ENCODE measurements around the gene HOXC13. TPM values are rescaled to one million over a fixed set of nuclear protein-coding genes. Genes with fewer than 3 reads are reported as not detected.

Gene HOXC13
- total RNA-seq, 1 experiment from 2014 or later, result 7.2 TPM

- no peaks in the 10 kb centered on the region; the same call in 1 of the 2 replicates for H3K9me3 ChIP-seq (replicated peaks)
- H3K4me1 ChIP-seq (replicated peaks), result peaks cover 19% of the 10 kb centered on the region
- no peaks in the 10 kb centered on the region for H3K27me3 ChIP-seq (replicated peaks)
- H3K36me3 ChIP-seq, result peaks cover 9% of the 10 kb centered on the region
- H3K27ac ChIP-seq, result peak overlapping the region; percentile 48
- DNase-seq (ENCODE audit: low read depth in 1 of 2, low spot score in 2 of 2), result peak; percentile 55 to 79
- H3K4me3 ChIP-seq, result peak overlapping the region; percentile 86
Measured at GRCh38 chr12:53955036-53955775, 16.6 kb downstream of the HOXC13 start.

- Histone ChIP-seq H3K4me1 (replicated peaks) (peaks cover 19% of the 10 kb centered on the region), H3K36me3 (peaks cover 9% of the 10 kb centered on the region), H3K4me3 (peak overlapping the region; percentile 86), H3K27me3 (replicated peaks) (no peaks in the 10 kb centered on the region), H3K27ac (no peak overlapping the region), H3K9me3 (replicated peaks) (no peaks in the 10 kb centered on the region; the same call in 1 of the 2 replicates)
- no peak for DNase-seq (ENCODE audit: low read depth in 1 of 2, low spot score in 2 of 2)
Measured at GRCh38 chr12:53955776-53956250, 17.2 kb downstream of the HOXC13 start.

- Histone ChIP-seq H3K4me3 (no peak overlapping the region; the same call in 1 of the 2 replicates), H3K27me3 (replicated peaks) (no peaks in the 10 kb centered on the region), H3K36me3 (peaks cover 10% of the 10 kb centered on the region), H3K27ac (no peak overlapping the region), H3K9me3 (replicated peaks) (no peaks in the 10 kb centered on the region; the same call in 1 of the 2 replicates), H3K4me1 (replicated peaks) (peaks cover 19% of the 10 kb centered on the region)
- peak in 1 of 2 experiments; percentile 38 for DNase-seq (ENCODE audit: low read depth in 1 of 2, low spot score in 2 of 2)
Measured at GRCh38 chr12:53956251-53956887, 17.7 kb downstream of the HOXC13 start.

- Histone ChIP-seq H3K9me3 (replicated peaks) (no peaks in the 10 kb centered on the region; the same call in 1 of the 2 replicates), H3K27ac (no peak overlapping the region), H3K4me1 (replicated peaks) (peaks cover 19% of the 10 kb centered on the region), H3K36me3 (peaks cover 17% of the 10 kb centered on the region), H3K4me3 (no peak overlapping the region), H3K27me3 (replicated peaks) (no peaks in the 10 kb centered on the region)
- DNase-seq (ENCODE audit: low read depth in 1 of 2, low spot score in 2 of 2), result peak in 1 of 2 experiments; percentile 40
Measured at GRCh38 chr12:53956914-53957536, 18.4 kb downstream of the HOXC13 start.

GRCh38 chr12:53958128-53958527 is 19.5 kb downstream of the HOXC13 start:
- Histone ChIP-seq H3K4me3 (no peak overlapping the region), H3K36me3 (peaks cover 20% of the 10 kb centered on the region), H3K27me3 (replicated peaks) (no peaks in the 10 kb centered on the region), H3K9me3 (replicated peaks) (no peaks in the 10 kb centered on the region; the same call in 1 of the 2 replicates), H3K4me1 (replicated peaks) (peaks cover 26% of the 10 kb centered on the region), H3K27ac (no peak overlapping the region)
- DNase-seq (ENCODE audit: low read depth in 1 of 2, low spot score in 2 of 2), result no peak

- no peaks in the 10 kb centered on the region; the same call in 1 of the 2 replicates for H3K9me3 ChIP-seq (replicated peaks)
- peaks cover 27% of the 10 kb centered on the region for H3K4me1 ChIP-seq (replicated peaks)
- peaks cover 20% of the 10 kb centered on the region for H3K36me3 ChIP-seq
- no peak for DNase-seq (ENCODE audit: low read depth in 1 of 2, low spot score in 2 of 2)
- no peak overlapping the region for H3K27ac ChIP-seq
- no peak overlapping the region for H3K4me3 ChIP-seq
- no peaks in the 10 kb centered on the region for H3K27me3 ChIP-seq (replicated peaks)
Measured at GRCh38 chr12:53959314-53959713, 20.7 kb downstream of the HOXC13 start.

- Histone ChIP-seq H3K4me3 (no peak overlapping the region), H3K4me1 (replicated peaks) (peaks cover 30% of the 10 kb centered on the region), H3K27me3 (replicated peaks) (no peaks in the 10 kb centered on the region), H3K27ac (no peak overlapping the region), H3K9me3 (replicated peaks) (no peaks in the 10 kb centered on the region), H3K36me3 (peaks cover 14% of the 10 kb centered on the region; the same call in 1 of the 2 replicates)
- no peak for DNase-seq (ENCODE audit: low read depth in 1 of 2, low spot score in 2 of 2)
Measured at GRCh38 chr12:53960187-53961024, 21.8 kb downstream of the HOXC13 start.

GRCh38 chr12:53961025-53961761 is 22.6 kb downstream of the HOXC13 start:
- no peaks in the 10 kb centered on the region for H3K27me3 ChIP-seq (replicated peaks)

GRCh38 chr12:53963005-53963404 is 24.4 kb downstream of the HOXC13 start:
- peaks cover 27% of the 10 kb centered on the region for H3K36me3 ChIP-seq
- DNase-seq (ENCODE audit: low read depth in 1 of 2, low spot score in 2 of 2), result peak in 1 of 2 experiments; percentile 25
- peak overlapping the region; percentile 60 for H3K4me3 ChIP-seq
- no peaks in the 10 kb centered on the region for H3K9me3 ChIP-seq (replicated peaks)
- peaks cover 22% of the 10 kb centered on the region for H3K4me1 ChIP-seq (replicated peaks)
- H3K27me3 ChIP-seq (replicated peaks), result no peaks in the 10 kb centered on the region
- H3K27ac ChIP-seq, result peak overlapping the region; percentile 81

More at GRCh38 chr12:53961025-53961761, 22.6 kb downstream of the HOXC13 start:
- Histone ChIP-seq H3K36me3 (peaks cover 15% of the 10 kb centered on the region; the same call in 1 of the 2 replicates), H3K9me3 (replicated peaks) (no peaks in the 10 kb centered on the region), H3K27ac (no peak overlapping the region), H3K4me3 (no peak overlapping the region), H3K4me1 (replicated peaks) (peaks cover 25% of the 10 kb centered on the region)
- DNase-seq (ENCODE audit: low read depth in 1 of 2, low spot score in 2 of 2), result no peak

- Histone ChIP-seq H3K9me3 (replicated peaks) (no peaks in the 10 kb centered on the region), H3K4me1 (replicated peaks) (peaks cover 28% of the 10 kb centered on the region), H3K27me3 (replicated peaks) (no peaks in the 10 kb centered on the region), H3K36me3 (peaks cover 32% of the 10 kb centered on the region), H3K27ac (peak overlapping the region; percentile 81), H3K4me3 (peak overlapping the region; percentile 60)
- DNase-seq (ENCODE audit: low read depth in 1 of 2, low spot score in 2 of 2), result peak; percentile 68 to 79
Measured at GRCh38 chr12:53963434-53964314, 25.0 kb downstream of the HOXC13 start.

GRCh38 chr12:53964315-53964713 is 25.7 kb downstream of the HOXC13 start:
- H3K4me1 ChIP-seq (replicated peaks), result peaks cover 34% of the 10 kb centered on the region
- peaks cover 32% of the 10 kb centered on the region for H3K36me3 ChIP-seq
- H3K9me3 ChIP-seq (replicated peaks), result no peaks in the 10 kb centered on the region
- peak overlapping the region; percentile 81 for H3K27ac ChIP-seq
- H3K27me3 ChIP-seq (replicated peaks), result no peaks in the 10 kb centered on the region
- DNase-seq (ENCODE audit: low read depth in 1 of 2, low spot score in 2 of 2), result peak in 1 of 2 experiments; percentile 87
- H3K4me3 ChIP-seq, result peak overlapping the region; percentile 60

All from SJSA1 (cell line).